Measurements from ENCODE around the gene SRF. TPM values are rescaled to one million over a fixed set of nuclear protein-coding genes. Genes with fewer than 3 reads are reported as not detected.
A peak's percentile ranks its signal among the peaks of the same experiment; 100 is the strongest.

SRF gene
- total RNA-seq, 4 donors from 2014 or later = 26.7 to 32.6 (median 29.6) TPM

- 37 to 53% methylated on average over 2 to 7 of the region's 7 CpGs for WGBS, 2 donors (ENCODE audit: low coverage in 1 of 2)
- no peaks in the 10 kb centered on the region for H3K9me3 ChIP-seq
- peaks cover 0 to 8% (median 0%) of the 10 kb centered on the region in 4 donors for H3K4me1 ChIP-seq
- TF ChIP-seq POLR2A (IDR thresholded peaks at IDR 0.05) = no peak
- in situ Hi-C loops (cut with MboI; ENCODE audit: low pct_ligation_motif_present in 1 of 4, low pct_unique_long_range_greater_than_20kb in 1 of 4, low sequenced_read_pairs in 3 of 4) = loop anchor here in 1 of 4 donors (25.0 kb wide), 1 partner anchor 488 kb away; no protein-coding TSS in a partner anchor
- intact Hi-C loops (cut with DNase I; ENCODE audit: low total_unique reads) = no loop called here
- peak; percentile 21 for DNase-seq
- H3K27ac ChIP-seq = peak overlapping the region in 2 of 4 donors; percentile 21 to 33
- H3K4me3 ChIP-seq = no peak overlapping the region
- no peaks in the 10 kb centered on the region for H3K27me3 ChIP-seq
- no peaks in the 10 kb centered on the region for H3K36me3 ChIP-seq
Observed at GRCh38 chr6:43150051-43150751, 20.9 kb upstream of the SRF start.

- Histone ChIP-seq H3K4me3 (no peak overlapping the region), H3K9me3 (no peaks in the 10 kb centered on the region), H3K27me3 (no peaks in the 10 kb centered on the region), H3K36me3 (no peaks in the 10 kb centered on the region), H3K4me1 (no peaks in the 10 kb centered on the region), H3K27ac (no peak overlapping the region)
- TF ChIP-seq POLR2A (IDR thresholded peaks at IDR 0.05) (no peak), POLR2AphosphoS5 (IDR thresholded peaks at IDR 0.05) (no peak), EP300 (IDR thresholded peaks at IDR 0.05; ENCODE audit: low read depth) (no peak), CTCF (IDR thresholded peaks at IDR 0.05) (no peak)
- in situ Hi-C loops (cut with MboI; ENCODE audit: low pct_ligation_motif_present in 1 of 4, low pct_unique_long_range_greater_than_20kb in 1 of 4, low sequenced_read_pairs in 3 of 4) (loop anchor here in 1 of 4 donors (25.0 kb wide), 1 partner anchor 497 kb away; no protein-coding TSS in a partner anchor), intact Hi-C loops (cut with DNase I; ENCODE audit: low total_unique reads) (no loop called here)
- no peak for DNase-seq
- WGBS, 2 donors (ENCODE audit: low coverage in 1 of 2) = 89 to 91% methylated on average over 2 to 11 of the region's 11 CpGs
Observed at GRCh38 chr6:43159599-43159998, 11.5 kb upstream of the SRF start.

GRCh38 chr6:43163899-43164298 lies 7.2 kb upstream of the SRF start:
- in situ Hi-C loops (cut with MboI; ENCODE audit: low pct_ligation_motif_present in 1 of 4, low pct_unique_long_range_greater_than_20kb in 1 of 4, low sequenced_read_pairs in 3 of 4) = loop anchor here in 1 of 4 donors (25.0 kb wide), 1 partner anchor 502 kb away; no protein-coding TSS in a partner anchor
- Histone ChIP-seq H3K27ac (no peak overlapping the region), H3K36me3 (no peaks in the 10 kb centered on the region), H3K4me3 (no peak overlapping the region), H3K4me1 (no peaks in the 10 kb centered on the region), H3K27me3 (no peaks in the 10 kb centered on the region), H3K9me3 (no peaks in the 10 kb centered on the region)
- intact Hi-C loops (cut with DNase I; ENCODE audit: low total_unique reads) = no loop called here
- no peak for DNase-seq
- TF ChIP-seq EP300 (IDR thresholded peaks at IDR 0.05; ENCODE audit: low read depth) (no peak), CTCF (IDR thresholded peaks at IDR 0.05) (no peak)

- DNase-seq = peak; percentile 81
- in situ Hi-C loops (cut with MboI; ENCODE audit: low pct_ligation_motif_present in 1 of 4, low pct_unique_long_range_greater_than_20kb in 1 of 4, low sequenced_read_pairs in 3 of 4) = loop anchor here in 1 of 4 donors (25.0 kb wide), 1 partner anchor 508 kb away; no protein-coding TSS in a partner anchor
- intact Hi-C loops (cut with DNase I; ENCODE audit: low total_unique reads) = no loop called here
- WGBS, 2 donors (ENCODE audit: low coverage in 1 of 2) = 2% methylated on average over 18 of the region's 18 CpGs; no CpG with 5 or more reads in 1 of the 2 donors
- Histone ChIP-seq H3K4me3 (peak overlapping the region; percentile 18 to 98 (median 94)), H3K9me3 (no peaks in the 10 kb centered on the region), H3K36me3 (no peaks in the 10 kb centered on the region), H3K27ac (peak overlapping the region; percentile 95 to 99 (median 97)), H3K27me3 (no peaks in the 10 kb centered on the region), H3K4me1 (peaks cover 14 to 31% (median 29%) of the 10 kb centered on the region in 4 donors)
- TF ChIP-seq POLR2AphosphoS5 (IDR thresholded peaks at IDR 0.05) = no peak
Observed at GRCh38 chr6:43170417-43170930, 595 bp upstream of the SRF start.

- H3K36me3 ChIP-seq = peaks cover 0 to 10% (median 0%) of the 10 kb centered on the region in 4 donors
- H3K27me3 ChIP-seq = no peaks in the 10 kb centered on the region
- H3K9me3 ChIP-seq = no peaks in the 10 kb centered on the region
- peak overlapping the region; percentile 63 to 98 (median 94) for H3K4me3 ChIP-seq
- 1% methylated on average over 32 of the region's 57 CpGs; no CpG with 5 or more reads in 1 of the 2 donors for WGBS, 2 donors (ENCODE audit: low coverage in 1 of 2)
- DNase-seq = peak; percentile 22
- in situ Hi-C loops (cut with MboI; ENCODE audit: low pct_ligation_motif_present in 1 of 4, low pct_unique_long_range_greater_than_20kb in 1 of 4, low sequenced_read_pairs in 3 of 4) (loop anchor here in 1 of 4 donors (25.0 kb wide), 1 partner anchor 509 kb away; no protein-coding TSS in a partner anchor), intact Hi-C loops (cut with DNase I; ENCODE audit: low total_unique reads) (no loop called here)
- peaks cover 14 to 36% (median 33%) of the 10 kb centered on the region in 4 donors for H3K4me1 ChIP-seq
- no peak for TF ChIP-seq EP300 (IDR thresholded peaks at IDR 0.05; ENCODE audit: low read depth)
- H3K27ac ChIP-seq = peak overlapping the region; percentile 95 to 99 (median 97)
Observed at GRCh38 chr6:43171707-43172103, 636 bp downstream of the SRF start.
